GM18526 (cell line): Measurements from ENCODE around the gene NEXN.

Experiments used
- POLR2A ChIP-seq: IDR thresholded peaks from 3 replicates; pipeline ENCODE4 v1.6.1; 2011; ENCODE audit not compliant: insufficient read length; ENCODE audit errors: extremely low read depth

NEXN gene

DNA sequence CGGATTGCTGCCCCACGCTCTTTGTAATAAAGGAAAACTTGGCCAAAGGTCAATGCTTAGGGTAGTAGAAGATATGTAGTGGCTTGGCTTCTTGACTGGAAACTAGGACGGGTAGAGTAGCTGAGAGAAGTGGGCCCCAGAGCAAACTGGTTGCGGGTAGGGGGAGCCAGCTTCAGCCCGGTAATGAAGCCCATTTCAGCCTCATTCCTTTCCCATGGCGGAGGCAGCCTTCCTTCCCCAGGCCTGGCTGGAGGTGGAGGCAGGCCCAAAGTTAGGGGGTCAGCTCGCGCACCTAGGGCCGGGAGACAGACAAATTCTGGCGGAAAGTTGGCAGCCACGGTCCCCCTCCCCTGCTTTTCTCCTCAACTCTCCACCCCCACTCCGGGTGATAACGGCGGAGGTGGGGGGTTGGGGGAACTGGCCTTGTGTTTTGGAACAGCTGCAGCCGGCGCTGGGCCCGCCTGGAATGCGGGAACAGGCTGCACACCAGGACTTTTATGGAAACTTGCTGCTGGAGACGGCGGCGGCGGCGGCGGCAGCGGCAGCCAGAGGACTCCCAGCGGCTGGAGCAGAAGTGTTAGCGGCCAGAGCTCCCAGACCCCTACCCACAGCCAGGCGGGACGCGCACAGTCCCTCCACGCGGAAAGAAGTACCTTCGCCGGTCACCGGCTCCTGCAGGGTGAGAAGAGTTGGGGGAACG, at the start of gene NEXN:
Gene NEXN, plus strand, starts transcription at position 544 of the 700 bp plus-strand sequence. CDS start 27,483 bp downstream, outside the sequence.
- no peak for TF ChIP-seq POLR2A

DNA sequence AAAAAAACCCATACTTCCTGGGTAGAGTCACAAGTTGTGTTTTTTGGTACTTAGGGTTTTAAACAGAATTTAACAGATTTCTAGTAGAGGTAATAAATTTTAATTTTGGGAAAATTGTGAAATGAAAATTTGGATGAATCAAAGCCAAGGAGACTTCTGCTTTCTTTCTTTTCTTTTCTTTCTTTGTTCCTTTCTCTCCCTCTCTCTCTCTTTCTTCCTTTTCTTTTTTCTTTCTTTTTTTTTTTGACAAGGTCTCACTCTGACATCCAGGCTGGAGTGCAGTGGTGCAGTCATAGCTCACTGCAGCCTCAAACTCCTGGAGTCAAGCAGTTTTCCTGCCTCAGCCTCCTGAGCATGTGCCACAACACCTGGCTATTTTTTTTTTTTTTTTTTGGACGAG, 46.9 kb upstream of the NEXN start:
- TF ChIP-seq POLR2A = no peak

DNA sequence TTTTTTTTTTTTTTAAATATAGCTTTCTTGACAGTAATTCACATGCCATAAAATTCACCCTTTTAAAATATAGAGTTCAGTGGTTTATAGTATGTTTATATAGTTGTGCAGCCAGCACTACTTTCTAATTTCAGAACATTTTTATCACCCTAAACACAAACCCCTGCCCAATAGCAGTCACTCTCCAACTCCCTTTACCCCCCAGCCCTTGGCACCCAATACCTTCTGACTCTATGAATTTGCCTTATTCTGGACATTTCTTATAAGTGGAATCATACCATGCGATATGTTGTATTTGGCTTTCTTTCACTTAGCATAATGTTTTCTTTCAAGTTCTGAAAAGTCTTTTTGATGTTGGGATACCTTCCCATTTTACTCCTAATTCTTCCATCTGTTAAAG, 42.5 kb upstream of the NEXN start:
- TF ChIP-seq POLR2A = no peak

DNA sequence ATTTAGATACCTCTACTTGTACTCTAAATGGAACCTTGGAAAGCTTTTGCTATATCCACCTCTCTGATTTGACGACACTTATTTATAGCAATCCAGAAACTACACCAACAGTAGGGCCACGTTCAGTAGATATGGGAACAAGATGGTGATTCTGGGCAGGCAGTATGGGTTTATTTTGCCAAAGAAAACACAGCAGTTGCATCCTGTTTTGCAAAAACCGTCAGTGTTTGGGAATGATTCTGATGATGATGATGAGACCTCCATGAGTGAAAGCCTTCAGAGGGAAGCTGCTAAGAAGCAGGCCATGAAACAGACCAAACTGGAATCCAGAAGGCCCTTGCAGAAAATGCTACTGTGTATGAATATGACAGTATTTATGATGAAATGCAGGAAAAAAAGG, 41.5 kb upstream of the NEXN start:
- no peak for TF ChIP-seq POLR2A

DNA sequence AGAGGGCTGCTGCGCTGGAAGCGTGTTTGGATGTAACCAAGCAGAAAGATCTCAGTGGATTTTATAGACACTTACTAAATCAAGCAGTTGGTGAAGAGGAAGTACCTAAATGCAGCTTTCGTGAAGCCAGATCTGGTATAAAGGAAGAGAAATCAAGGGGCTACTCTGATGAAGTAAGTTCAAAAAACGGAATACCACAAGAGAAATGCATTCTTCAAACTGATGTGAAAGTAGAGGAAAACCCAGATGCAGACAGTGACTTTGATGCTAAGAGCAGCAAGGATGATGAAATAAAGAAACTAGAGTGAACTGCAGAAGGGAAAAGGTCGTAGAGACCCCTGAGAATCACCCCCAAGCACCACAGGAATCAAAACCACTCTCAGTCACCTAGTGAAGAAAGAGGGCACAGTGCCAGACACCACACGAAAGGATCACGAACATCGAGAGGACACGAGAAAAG, 40.8 kb upstream of the NEXN start:
- TF ChIP-seq POLR2A = no peak

DNA sequence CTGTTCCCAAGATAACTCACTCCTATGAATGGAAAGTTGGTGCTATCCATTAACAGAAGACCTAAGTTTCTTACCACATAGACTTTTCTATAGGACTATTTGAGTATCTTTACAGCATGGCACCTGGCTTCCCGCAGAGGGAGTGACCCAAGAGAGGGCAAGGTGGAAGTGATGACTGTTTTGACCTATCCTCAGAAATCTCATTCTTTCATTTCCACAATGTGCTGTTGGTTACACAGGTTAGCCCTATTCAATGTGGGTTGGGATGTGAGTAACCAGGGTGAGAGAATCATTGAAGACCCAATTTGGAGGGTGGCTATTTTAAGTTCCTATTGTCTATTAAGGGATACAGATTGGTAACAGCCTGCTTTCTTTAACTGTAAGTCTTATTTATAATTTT, 38.3 kb upstream of the NEXN start:
- TF ChIP-seq POLR2A = no peak

DNA sequence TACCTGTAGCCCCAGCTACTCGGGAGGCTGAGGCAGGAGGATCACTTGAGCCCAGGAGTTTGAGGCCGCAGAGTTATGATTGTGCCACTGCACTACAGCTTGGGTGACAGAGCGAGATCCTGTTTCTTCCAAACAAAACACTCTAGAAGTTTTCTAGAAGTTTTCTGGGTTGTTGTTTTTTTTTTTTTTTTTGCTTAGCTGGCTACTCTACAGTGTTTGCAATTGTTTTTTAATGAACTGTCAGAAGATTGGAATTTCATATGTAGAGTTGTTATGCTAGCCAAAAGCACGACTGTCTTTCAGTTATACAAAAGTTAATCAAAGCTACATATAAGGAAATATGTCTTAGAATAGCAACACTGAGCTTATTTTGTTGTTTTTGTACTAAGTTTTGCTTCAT, 30.9 kb upstream of the NEXN start:
- TF ChIP-seq POLR2A = no peak

DNA sequence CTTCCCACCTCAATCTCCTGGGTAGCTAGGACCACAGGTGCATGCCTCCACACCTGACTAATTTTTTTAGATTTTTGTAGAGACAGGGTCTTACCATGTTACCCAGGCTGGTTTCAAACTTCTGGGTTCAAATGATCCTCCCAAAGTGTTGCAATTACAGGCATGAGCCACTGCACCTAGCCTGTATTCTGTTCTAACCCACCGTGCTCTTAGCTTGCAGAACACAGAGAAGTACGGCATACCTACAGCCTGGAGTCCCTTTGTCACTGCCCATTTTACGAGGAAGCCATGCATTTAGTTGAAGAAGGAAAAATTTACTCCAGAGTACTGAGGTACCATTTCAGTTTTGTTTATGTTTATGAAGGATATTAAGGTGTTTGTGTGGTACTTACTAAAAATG, 29.7 kb upstream of the NEXN start:
- no peak for TF ChIP-seq POLR2A

DNA sequence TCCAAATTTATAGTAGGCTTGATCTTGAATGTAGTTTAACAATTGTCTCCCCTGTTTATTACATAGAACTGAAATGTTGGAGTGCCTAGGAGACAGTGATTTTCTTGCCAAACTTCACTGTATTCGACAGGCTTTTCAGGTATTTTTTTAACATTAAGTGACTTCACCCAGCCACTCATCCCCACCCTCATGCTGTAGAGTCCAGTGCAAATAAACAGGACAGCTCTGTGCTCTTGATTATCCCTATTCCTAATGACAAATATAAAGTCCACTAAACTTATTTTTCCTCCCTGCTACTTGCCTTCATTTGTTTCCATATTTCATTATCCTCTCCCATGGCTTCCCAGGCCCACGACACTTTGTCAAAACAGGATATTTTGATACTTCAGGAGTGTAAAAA, 29.2 kb upstream of the NEXN start:
- no peak for TF ChIP-seq POLR2A

DNA sequence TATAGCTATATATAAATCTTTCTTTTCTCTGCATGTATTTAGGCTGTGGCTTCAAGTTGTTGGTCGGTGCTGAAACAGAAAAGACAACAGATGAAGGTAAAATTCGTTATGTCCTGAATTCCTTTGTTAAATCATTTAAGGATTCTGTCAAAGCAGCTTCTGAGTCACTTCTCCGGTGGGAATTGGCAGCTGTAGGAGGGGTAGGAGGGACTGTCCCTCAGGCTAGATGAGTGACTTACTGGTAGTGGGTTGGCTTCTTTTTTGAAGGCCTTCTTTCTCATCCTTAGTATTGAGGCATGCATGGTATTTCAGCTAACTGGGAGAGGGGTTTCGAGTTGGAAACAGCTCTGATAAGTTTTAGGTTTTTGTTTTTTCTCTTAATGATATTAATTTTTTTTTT, 22.1 kb upstream of the NEXN start:
- TF ChIP-seq POLR2A = no peak

DNA sequence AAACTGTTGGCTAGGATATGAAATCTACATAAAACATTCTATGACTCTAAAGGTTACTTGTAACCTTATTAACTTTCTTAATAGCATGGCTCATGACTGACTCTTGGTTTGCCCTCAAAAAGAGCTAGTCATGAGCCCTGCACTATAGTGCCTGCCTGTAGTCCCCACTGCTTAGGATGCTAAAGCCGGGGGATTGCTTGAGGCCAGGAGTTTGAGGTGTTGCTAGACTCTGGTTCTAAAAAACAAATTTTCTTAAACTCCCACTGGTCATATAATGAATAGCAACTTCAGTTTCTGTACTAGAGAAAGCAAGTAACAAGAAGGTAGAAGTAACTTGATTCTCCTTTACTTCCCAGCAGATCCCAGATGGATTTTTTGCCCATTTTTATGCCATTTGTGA, 15.8 kb upstream of the NEXN start:
- no peak for TF ChIP-seq POLR2A

DNA sequence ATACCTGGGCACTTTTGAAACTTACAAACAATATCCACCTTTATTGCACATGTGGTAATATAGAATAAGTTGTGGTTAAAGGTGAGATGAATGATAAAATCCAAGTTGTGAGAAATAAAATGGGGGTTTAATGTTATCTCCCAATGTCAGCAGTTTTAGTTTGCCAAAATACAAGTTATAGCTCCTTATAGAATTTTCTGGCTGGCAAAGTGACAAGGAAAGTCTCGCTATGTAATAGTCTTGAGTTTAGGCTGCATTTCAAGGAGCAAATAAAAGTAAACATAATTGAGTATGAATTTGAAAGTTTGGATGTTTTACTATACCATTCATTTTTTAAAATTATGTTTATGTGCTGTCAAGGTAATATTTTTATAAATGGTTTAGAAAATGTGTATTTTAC, 15.0 kb upstream of the NEXN start:
- TF ChIP-seq POLR2A = no peak

DNA sequence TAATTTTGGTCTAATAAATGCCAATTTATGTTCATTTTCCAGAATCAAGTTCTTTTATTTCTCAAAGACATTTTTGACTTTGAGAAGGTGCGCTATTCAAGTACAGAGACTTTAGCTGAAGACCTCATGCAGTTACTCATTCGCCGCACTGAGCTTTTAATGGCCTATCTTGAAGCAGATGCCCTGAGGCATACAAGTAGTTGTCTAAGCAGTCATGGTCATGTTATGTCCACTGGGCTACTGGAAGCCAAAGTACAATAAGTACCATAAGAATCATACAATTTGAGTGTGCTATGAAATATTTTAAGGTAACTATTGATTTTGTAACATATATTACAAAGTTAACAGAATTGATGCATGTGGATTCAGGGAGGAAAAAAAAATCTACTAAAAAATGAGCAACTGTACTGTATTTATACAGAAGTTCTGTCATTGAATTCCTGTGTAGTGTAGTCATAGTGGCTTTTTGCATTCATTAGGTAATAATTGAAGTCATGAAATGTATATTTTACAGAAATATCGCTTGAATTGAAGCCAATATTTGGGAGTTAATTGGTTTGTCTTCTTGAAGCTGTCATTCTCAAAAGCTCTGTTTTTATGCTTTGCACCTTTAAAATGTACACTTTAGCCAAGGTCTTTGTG, 13.5 kb upstream of the NEXN start:
- TF ChIP-seq POLR2A = no peak

DNA sequence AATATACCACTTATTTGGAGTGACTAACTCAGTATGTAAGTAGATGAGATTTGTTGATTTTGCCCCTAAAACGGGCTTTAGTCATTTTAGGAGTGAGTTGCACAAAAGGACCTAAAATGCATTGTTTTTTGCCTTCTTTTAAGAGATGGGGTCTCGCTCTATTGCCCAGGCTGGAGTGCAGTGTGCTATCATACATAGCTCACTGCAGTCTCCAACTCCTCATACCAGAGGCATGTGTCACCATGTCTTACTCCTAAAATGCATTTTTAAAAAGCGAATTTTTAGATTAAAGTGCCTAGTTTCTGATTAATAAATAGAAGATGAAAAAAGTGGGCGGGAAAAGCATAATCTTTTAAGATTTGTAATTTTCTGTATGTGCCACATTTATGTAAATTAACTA, 11.5 kb upstream of the NEXN start:
- no peak for TF ChIP-seq POLR2A

DNA sequence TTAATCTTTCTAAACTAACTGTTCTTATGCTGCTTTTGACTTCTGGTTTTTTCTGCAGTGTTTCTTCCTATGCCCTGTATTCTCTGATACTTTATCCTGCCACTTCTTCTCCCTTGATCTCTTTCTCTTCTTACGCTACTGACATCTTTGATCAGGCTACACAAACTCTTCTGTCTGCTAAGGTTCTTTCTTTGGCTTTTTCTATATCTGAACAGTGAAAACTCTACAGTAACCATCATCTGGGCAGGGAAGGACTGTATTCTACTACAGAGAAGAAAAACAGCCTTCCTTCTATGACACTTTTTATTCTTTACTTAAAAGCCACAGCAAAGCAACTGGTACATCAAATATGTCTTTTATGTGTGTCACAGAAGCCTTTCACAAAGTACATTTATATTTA, 7.4 kb upstream of the NEXN start:
- no peak for TF ChIP-seq POLR2A

DNA sequence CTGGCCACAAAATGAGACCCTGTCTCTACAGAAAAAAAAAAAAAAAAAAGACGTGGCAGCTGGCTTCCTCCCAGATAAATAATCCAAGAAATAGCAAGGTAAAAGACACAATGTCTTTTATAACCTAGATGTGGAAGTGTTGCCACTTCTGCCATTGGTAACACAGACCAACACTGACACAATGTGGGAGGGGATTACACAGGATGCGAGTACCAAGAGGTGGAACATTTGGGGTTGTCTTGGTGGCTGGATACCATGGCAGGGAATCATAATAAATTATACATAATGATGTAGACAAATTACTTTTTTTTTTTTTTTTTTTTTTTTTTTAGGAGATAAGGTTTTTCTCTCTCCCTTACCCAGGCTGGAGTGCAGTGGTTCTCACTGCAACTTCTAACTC, 6.0 kb upstream of the NEXN start:
- no peak for TF ChIP-seq POLR2A
